ENCODE data around the gene CFAP74. TPM values are rescaled to one million over a fixed set of nuclear protein-coding genes. Genes with fewer than 3 reads are reported as not detected.

Gene CFAP74
- total and polyA plus RNA-seq, 2 of the 13 experiments (the other 11 are each of a cell fraction or from before 2014, with no cell fraction given), result 0.27 to 0.62 TPM

DNA sequence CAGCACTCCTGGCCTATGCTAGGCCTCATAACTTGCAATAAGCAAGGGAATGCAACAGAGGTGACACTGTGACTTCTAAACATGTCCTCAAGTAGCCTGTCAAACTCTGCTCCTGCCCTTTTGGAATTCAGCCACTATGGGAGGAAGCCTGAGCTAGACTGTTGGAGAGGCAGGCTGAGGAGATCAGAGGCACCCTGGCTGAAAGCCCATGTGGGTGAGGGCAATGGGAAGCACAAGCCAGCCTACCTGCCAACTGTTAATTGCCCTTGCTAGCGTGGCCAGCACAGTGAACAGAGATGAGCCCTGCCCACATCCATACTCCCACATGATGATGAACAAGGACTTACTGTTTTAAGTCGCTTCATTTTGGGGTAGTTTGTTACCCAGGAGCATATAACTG lies 130.4 kb downstream of the CFAP74 start:
- no peak for FAIRE-seq
- in situ Hi-C loops (cut with HindIII; ENCODE audit: extremely low pct_ligation_motif_present, low pct_unique_long_range_greater_than_20kb) (no loop called here), intact Hi-C loops (cut with micrococcal nuclease; ENCODE audit: unreplicated experiment) (no loop called here)
- H3K79me2 ChIP-seq (ENCODE audit: insufficient read depth, low read length), result peaks cover 92% of the 10 kb centered on the region
- no peak overlapping the region for H2AFZ ChIP-seq (ENCODE audit: low read length)
- no peak overlapping the region for H3K4me2 ChIP-seq (ENCODE audit: low read depth, low read length)
- 100% methylated on average over 2 of the region's 2 CpGs for WGBS (ENCODE audit: low lambda C conversion rate)
- DNase-seq (ENCODE audit: low spot score), result no peak
- H3K9me3 ChIP-seq (ENCODE audit: low read length), result no peaks in the 10 kb centered on the region
- no peak for ATAC-seq
- no peak overlapping the region for H3K27ac ChIP-seq (ENCODE audit: extremely low read length, insufficient read depth, low read length)
- H3K27me3 ChIP-seq (ENCODE audit: control insufficient read depth in 1 of 2, insufficient read depth in 2 of 2, low read length in 2 of 2), result no peaks in the 10 kb centered on the region
- CTCF ChIA-PET (ENCODE audit: low intra/inter-chr PET ratio, low total read pairs), result no interaction called here
- H3K4me1 ChIP-seq (ENCODE audit: insufficient read depth, low read length), result peaks cover 33% of the 10 kb centered on the region
- POLR2A ChIA-PET, result no interaction called here
- H3K9ac ChIP-seq (ENCODE audit: insufficient read depth, low read depth, low read length), result no peak overlapping the region
- TF ChIP-seq NR2F2 (IDR thresholded peaks at IDR 0.05; ENCODE audit: borderline replicate concordance, low read depth) (no peak), POLR2A (IDR thresholded peaks at IDR 0.05; ENCODE audit: insufficient read depth in 1 of 2, low read depth in 2 of 2, low read length in 2 of 2) (0 out of 4 replicates have a peak, but pooled peaks of 1 of the 2 experiments have one; percentile 9), SALL1 (CRISPR knock-in tag; IDR thresholded peaks at IDR 0.05) (peak; percentile 19; the same call in 1 of the 2 replicates), ZNF484 (CRISPR knock-in tag; IDR thresholded peaks at IDR 0.05; ENCODE audit: borderline replicate concordance, low read depth) (no peak), MAFK (conservative IDR thresholded peaks at IDR 0.05 in 1 of 2, IDR thresholded peaks at IDR 0.05 in 1 of 2; ENCODE audit: low read length in 2 of 2) (no peak), ZNF44 (CRISPR knock-in tag; IDR thresholded peaks at IDR 0.05) (no peak), SUZ12 (IDR thresholded peaks at IDR 0.05; ENCODE audit: low read depth, low read length) (no peak), ZNF644 (CRISPR knock-in tag; IDR thresholded peaks at IDR 0.05; ENCODE audit: low read depth) (no peak)
- TF ChIP-seq, protein P1, sequence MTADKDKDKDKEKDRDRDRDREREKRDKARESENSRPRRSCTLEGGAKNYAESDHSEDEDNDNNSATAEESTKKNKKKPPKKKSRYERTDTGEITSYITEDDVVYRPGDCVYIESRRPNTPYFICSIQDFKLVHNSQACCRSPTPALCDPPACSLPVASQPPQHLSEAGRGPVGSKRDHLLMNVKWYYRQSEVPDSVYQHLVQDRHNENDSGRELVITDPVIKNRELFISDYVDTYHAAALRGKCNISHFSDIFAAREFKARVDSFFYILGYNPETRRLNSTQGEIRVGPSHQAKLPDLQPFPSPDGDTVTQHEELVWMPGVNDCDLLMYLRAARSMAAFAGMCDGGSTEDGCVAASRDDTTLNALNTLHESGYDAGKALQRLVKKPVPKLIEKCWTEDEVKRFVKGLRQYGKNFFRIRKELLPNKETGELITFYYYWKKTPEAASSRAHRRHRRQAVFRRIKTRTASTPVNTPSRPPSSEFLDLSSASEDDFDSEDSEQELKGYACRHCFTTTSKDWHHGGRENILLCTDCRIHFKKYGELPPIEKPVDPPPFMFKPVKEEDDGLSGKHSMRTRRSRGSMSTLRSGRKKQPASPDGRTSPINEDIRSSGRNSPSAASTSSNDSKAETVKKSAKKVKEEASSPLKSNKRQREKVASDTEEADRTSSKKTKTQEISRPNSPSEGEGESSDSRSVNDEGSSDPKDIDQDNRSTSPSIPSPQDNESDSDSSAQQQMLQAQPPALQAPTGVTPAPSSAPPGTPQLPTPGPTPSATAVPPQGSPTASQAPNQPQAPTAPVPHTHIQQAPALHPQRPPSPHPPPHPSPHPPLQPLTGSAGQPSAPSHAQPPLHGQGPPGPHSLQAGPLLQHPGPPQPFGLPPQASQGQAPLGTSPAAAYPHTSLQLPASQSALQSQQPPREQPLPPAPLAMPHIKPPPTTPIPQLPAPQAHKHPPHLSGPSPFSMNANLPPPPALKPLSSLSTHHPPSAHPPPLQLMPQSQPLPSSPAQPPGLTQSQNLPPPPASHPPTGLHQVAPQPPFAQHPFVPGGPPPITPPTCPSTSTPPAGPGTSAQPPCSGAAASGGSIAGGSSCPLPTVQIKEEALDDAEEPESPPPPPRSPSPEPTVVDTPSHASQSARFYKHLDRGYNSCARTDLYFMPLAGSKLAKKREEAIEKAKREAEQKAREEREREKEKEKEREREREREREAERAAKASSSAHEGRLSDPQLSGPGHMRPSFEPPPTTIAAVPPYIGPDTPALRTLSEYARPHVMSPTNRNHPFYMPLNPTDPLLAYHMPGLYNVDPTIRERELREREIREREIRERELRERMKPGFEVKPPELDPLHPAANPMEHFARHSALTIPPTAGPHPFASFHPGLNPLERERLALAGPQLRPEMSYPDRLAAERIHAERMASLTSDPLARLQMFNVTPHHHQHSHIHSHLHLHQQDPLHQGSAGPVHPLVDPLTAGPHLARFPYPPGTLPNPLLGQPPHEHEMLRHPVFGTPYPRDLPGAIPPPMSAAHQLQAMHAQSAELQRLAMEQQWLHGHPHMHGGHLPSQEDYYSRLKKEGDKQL (CRISPR knock-in tag; IDR thresholded peaks at IDR 0.05; ENCODE audit: low read depth), result no peak
- H3K36me3 ChIP-seq (replicated peaks in 1 of 2; ENCODE audit: control insufficient read depth in 1 of 2, insufficient read depth in 2 of 2, low read length in 2 of 2), result peaks cover 18 to 37% of the 10 kb centered on the region in 2 experiments
- no TSS peak for BruUV-seq (replicated peaks)
- H4K20me1 ChIP-seq (ENCODE audit: insufficient read depth, low read length), result peaks cover 86% of the 10 kb centered on the region
- no peak overlapping the region for H3K4me3 ChIP-seq (replicated peaks in 1 of 3; ENCODE audit: insufficient read depth in 1 of 3, low read depth in 2 of 3, low read length in 3 of 3)

Measured in HepG2 (cell line).